Stimulated activated effector memory CD8-positive, alpha-beta T cell treated with anti-CD3 and anti-CD28 coated beads, Interleukin-12 subunit alpha, Interleukin-12 subunit beta, amount 100 ng/mL, for 72 hours (primary cell): ENCODE measurements around the gene USP46.

Experiments
- ATAC-seq: fragments of 150-1000 bp; cut with Tn5 transposase; 2 replicates; pipeline ENCODE4 v1.10.0; 2021
- DNase-seq, 2 donors: peaks; one replicate each; pipeline ENCODE4 v3.0.0; 2021 to 2022; ENCODE audit warnings: low spot score in 2 of 2
- H3K27ac Mint-ChIP-seq: one replicate; pipeline ENCODE4 v1.8.0; 2022; ENCODE audit warnings: mild to moderate bottlenecking, mixed read lengths
- H3K36me3 Mint-ChIP-seq: one replicate; pipeline ENCODE4 v1.8.0; 2022; ENCODE audit warnings: mild to moderate bottlenecking, mixed read lengths
- H3K4me1 Mint-ChIP-seq: one replicate; pipeline ENCODE4 v1.8.0; 2022; ENCODE audit warnings: mixed read lengths
- H3K4me3 Mint-ChIP-seq: one replicate; pipeline ENCODE4 v1.8.0; 2022; ENCODE audit warnings: mild to moderate bottlenecking, mixed read lengths
- H3K9me3 Mint-ChIP-seq: one replicate; pipeline ENCODE4 v1.8.0; 2022; ENCODE audit warnings: mixed read lengths

USP46 gene

GRCh38 chr4:52550186-52550585 lies 108.9 kb downstream of the USP46 start:
- Mint-ChIP-seq H3K36me3 (no peaks in the 10 kb centered on the region), H3K9me3 (no peaks in the 10 kb centered on the region), H3K4me1 (no peaks in the 10 kb centered on the region), H3K4me3 (no peak overlapping the region), H3K27ac (no peak overlapping the region)
- DNase-seq = no peak
- ATAC-seq = no peak

- no peaks in the 10 kb centered on the region for H3K36me3 Mint-ChIP-seq
- ATAC-seq = peak; percentile 75
- no peak overlapping the region for H3K4me3 Mint-ChIP-seq
- H3K27ac Mint-ChIP-seq = no peak overlapping the region
- H3K9me3 Mint-ChIP-seq = no peaks in the 10 kb centered on the region
- no peaks in the 10 kb centered on the region for H3K4me1 Mint-ChIP-seq
- DNase-seq = no peak
Observed at GRCh38 chr4:52548818-52549570, 110.1 kb downstream of the USP46 start.

GRCh38 chr4:52546449-52546848 lies 112.7 kb downstream of the USP46 start:
- no peak overlapping the region for H3K4me3 Mint-ChIP-seq
- no peak for DNase-seq
- no peaks in the 10 kb centered on the region for H3K36me3 Mint-ChIP-seq
- H3K27ac Mint-ChIP-seq = no peak overlapping the region
- ATAC-seq = no peak
- no peaks in the 10 kb centered on the region for H3K9me3 Mint-ChIP-seq
- no peaks in the 10 kb centered on the region for H3K4me1 Mint-ChIP-seq

- DNase-seq (peak; percentile 48 to 81), ATAC-seq (peak; percentile 62)
- Mint-ChIP-seq H3K4me1 (no peaks in the 10 kb centered on the region), H3K4me3 (no peak overlapping the region), H3K27ac (no peak overlapping the region), H3K36me3 (no peaks in the 10 kb centered on the region), H3K9me3 (no peaks in the 10 kb centered on the region)
Observed at GRCh38 chr4:52545099-52546069, 113.7 kb downstream of the USP46 start.
